Smooth muscle cell (in vitro differentiated cells): Measurements from ENCODE around the gene CPNE7. TPM values are rescaled to one million over a fixed set of nuclear protein-coding genes. Genes with fewer than 3 reads are reported as not detected.

ENCODE experiments used
- DNase-seq: peaks from one replicate; lab custom pipeline; 2025; ENCODE audit not compliant: unreplicated experiment; lab: John Stamatoyannopoulos, UW
- H2AFZ ChIP-seq: fragments of 200-600 bp; sonication (generic); 2 replicates; pipeline ENCODE4 v1.6.0; 2016; ENCODE audit warnings: antibody characterized with exemption, low read depth, mild to moderate bottlenecking
- H3F3A ChIP-seq: fragments of 200-600 bp; sonication (generic); 2 replicates; pipeline ENCODE4 v1.6.0; 2017; ENCODE audit warnings: antibody characterized with exemption, low read depth
- H3K27ac ChIP-seq: fragments of 200-600 bp; sonication (generic); 2 replicates; pipeline ENCODE4 v1.5.1; 2016; ENCODE audit warnings: low read depth, mild to moderate bottlenecking
- H3K27me3 ChIP-seq: fragments of 200-600 bp; sonication (generic); 2 replicates; pipeline ENCODE4 v1.6.1; 2016; ENCODE audit warnings: low read depth, mild to moderate bottlenecking
- H3K36me3 ChIP-seq: fragments of 200-600 bp; sonication (generic); 2 replicates; pipeline ENCODE4 v1.5.1; 2016; ENCODE audit warnings: low read depth
- H3K4me1 ChIP-seq: fragments of 200-600 bp; sonication (generic); 2 replicates; pipeline ENCODE4 v1.5.1; 2016; ENCODE audit warnings: low read depth
- H3K4me2 ChIP-seq: fragments of 200-600 bp; sonication (generic); 2 replicates; pipeline ENCODE4 v1.6.0; 2016; ENCODE audit warnings: mild to moderate bottlenecking
- H3K4me3 ChIP-seq: fragments of 200-600 bp; sonication (generic); 2 replicates; pipeline ENCODE4 v1.5.1; 2016; ENCODE audit warnings: mild to moderate bottlenecking
- H3K79me2 ChIP-seq: fragments of 200-600 bp; sonication (generic); 2 replicates; pipeline ENCODE4 v1.6.0; 2016; ENCODE audit warnings: low read depth, mild to moderate bottlenecking
- H3K9ac ChIP-seq: fragments of 200-600 bp; sonication (generic); 2 replicates; pipeline ENCODE4 v1.6.0; 2016; ENCODE audit warnings: low read depth
- H3K9me3 ChIP-seq: fragments of 200-600 bp; sonication (generic); replicated peaks from 2 replicates; pipeline ENCODE4 v1.5.1; 2016; ENCODE audit warnings: low read depth
- H4K20me1 ChIP-seq: fragments of 200-600 bp; sonication (generic); 2 replicates; pipeline ENCODE4 v1.6.0; 2016; ENCODE audit warnings: low read depth
- WGBS: methylation state at CpG from one replicate; pipeline ENCODE4 v1.1.7; 2016; ENCODE audit warnings: low lambda C conversion rate; 5-methylcytosine and 5-hydroxymethylcytosine counted together
- polyA plus RNA-seq: library from polyadenylated mRNA; unstranded; fragments of >200 nt; fragmentation: Nextera tagmentation; extraction: Ambion mirVana; gene quantifications from 2 replicates; pipeline ENCODE4 v1.2.1, GENCODE V29; 2016
- total RNA-seq: library from RNA; depleted of rRNA; stranded (reverse); fragments of >200 nt; gene quantifications from 2 replicates; pipeline ENCODE4 v1.2.3, GENCODE V29; 2014
- TF ChIP-seq, protein P1 (sequence below): fragments of 200-600 bp; sonication (generic); IDR thresholded peaks from 2 replicates; pipeline ENCODE4 v1.5.1; 2017; ENCODE audit warnings: borderline replicate concordance, mild to moderate bottlenecking, antibody characterized with exemption; ENCODE audit not compliant: insufficient read depth, poor library complexity, severe bottlenecking

The CPNE7 gene
- total and polyA plus RNA-seq, 2 experiments from 2014 or later: 0.14 to 0.58 TPM

DNA sequence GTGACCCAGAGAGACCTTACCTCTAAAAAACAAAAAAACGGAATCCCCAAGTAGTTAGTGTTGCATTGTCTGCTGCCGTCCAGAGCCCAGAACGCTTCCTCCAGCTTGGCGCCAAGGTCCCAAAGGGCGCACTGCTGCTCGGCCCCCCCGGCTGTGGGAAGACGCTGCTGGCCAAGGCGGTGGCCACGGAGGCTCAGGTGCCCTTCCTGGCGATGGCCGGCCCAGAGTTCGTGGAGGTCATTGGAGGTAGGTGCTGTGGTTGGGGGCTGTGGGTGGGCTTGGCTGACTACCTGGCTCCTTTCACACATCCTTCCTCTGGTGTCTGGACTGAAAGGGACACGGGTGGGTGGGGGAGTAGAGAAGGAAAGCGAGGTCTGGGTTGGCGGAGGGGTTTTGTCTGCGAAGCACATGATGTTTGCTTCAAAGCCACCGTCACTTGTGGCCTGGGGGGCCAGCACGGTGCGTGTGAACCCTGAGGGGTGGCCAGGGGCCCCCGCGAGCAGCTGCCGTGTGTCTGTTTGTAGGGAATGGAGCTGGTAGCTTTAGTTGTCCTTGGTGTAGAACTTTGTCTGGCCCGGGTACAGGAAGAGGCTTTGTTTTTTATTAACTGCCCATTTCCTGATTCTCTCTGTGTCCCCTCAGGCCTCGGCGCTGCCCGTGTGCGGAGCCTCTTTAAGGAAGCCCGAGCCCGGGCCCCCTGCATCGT is 43.6 kb upstream of the CPNE7 start:
- WGBS: 98% methylated on average over 31 of the region's 31 CpGs
- TF ChIP-seq, protein P1, sequence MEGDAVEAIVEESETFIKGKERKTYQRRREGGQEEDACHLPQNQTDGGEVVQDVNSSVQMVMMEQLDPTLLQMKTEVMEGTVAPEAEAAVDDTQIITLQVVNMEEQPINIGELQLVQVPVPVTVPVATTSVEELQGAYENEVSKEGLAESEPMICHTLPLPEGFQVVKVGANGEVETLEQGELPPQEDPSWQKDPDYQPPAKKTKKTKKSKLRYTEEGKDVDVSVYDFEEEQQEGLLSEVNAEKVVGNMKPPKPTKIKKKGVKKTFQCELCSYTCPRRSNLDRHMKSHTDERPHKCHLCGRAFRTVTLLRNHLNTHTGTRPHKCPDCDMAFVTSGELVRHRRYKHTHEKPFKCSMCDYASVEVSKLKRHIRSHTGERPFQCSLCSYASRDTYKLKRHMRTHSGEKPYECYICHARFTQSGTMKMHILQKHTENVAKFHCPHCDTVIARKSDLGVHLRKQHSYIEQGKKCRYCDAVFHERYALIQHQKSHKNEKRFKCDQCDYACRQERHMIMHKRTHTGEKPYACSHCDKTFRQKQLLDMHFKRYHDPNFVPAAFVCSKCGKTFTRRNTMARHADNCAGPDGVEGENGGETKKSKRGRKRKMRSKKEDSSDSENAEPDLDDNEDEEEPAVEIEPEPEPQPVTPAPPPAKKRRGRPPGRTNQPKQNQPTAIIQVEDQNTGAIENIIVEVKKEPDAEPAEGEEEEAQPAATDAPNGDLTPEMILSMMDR: no peak
- no peak overlapping the region for H3K4me3 ChIP-seq
- H4K20me1 ChIP-seq: peaks cover 22% of the 10 kb centered on the region
- no peak overlapping the region for H3K9ac ChIP-seq
- H3K27ac ChIP-seq: no peak overlapping the region
- H3K4me1 ChIP-seq: no peaks in the 10 kb centered on the region
- peaks cover 6% of the 10 kb centered on the region for H3K36me3 ChIP-seq
- no peak overlapping the region for H2AFZ ChIP-seq
- H3F3A ChIP-seq: no peaks in the 10 kb centered on the region
- no peaks in the 10 kb centered on the region for H3K79me2 ChIP-seq
- H3K4me2 ChIP-seq: no peak overlapping the region
- H3K9me3 ChIP-seq: no peaks in the 10 kb centered on the region
- no peaks in the 10 kb centered on the region for H3K27me3 ChIP-seq
- DNase-seq: no peak

DNA sequence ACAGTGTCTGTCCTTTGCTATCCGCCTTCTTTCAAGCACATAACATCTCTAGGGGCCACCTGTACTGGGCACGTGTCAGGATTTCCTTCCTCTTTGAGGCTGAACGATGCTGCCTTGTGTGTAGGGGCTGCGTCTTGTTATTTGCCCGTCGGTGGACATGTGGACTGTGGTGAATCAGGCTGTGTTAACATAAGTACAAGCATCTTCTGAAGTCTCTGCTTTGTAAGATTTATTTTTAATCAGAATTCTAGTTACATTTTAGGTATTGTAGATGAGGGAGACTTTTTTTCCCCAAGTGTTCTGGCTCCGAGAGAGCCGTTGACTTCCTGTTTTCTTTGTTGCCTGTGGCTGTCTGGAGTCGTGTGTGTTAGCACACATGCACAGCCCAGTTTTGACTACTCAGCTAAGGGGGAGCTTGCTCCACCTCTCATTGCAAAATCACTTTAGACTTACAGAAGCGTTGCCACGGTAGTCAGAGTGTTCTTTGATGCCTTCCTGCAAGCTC is 41.3 kb upstream of the CPNE7 start:
- Histone ChIP-seq H3K79me2 (no peaks in the 10 kb centered on the region), H3F3A (no peaks in the 10 kb centered on the region), H3K4me1 (no peaks in the 10 kb centered on the region), H2AFZ (no peak overlapping the region), H3K27ac (no peak overlapping the region), H3K27me3 (no peaks in the 10 kb centered on the region), H3K9ac (no peak overlapping the region), H3K36me3 (peaks cover 4% of the 10 kb centered on the region), H3K9me3 (no peaks in the 10 kb centered on the region), H3K4me2 (no peak overlapping the region), H4K20me1 (peaks cover 44% of the 10 kb centered on the region), H3K4me3 (no peak overlapping the region)
- no peak for DNase-seq
- 94% methylated on average over 11 of the region's 11 CpGs for WGBS
- TF ChIP-seq, protein P1: no peak

DNA sequence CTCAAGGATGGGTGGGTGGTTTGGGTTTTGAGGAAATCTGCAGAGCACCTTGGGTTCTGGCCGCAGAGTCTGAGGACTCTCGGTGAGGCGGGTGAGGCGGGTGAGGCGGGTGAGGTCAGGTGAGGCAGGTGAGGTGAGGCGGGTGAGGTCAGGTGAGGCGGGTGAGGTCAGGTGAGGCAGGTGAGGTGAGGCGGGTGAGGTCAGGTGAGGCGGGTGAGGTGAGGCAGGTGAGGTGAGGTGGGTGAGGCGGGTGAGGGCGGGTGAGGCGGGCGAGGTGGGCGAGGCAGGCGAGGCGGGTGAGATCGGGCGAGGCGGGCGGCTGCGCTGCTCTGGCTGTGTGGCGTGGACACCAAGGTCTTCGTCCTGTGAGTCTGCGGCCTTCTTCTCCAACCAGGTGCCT is 39.2 kb upstream of the CPNE7 start:
- Histone ChIP-seq H3K27ac (no peak overlapping the region), H3K9me3 (no peaks in the 10 kb centered on the region), H3K9ac (no peak overlapping the region), H3K36me3 (no peaks in the 10 kb centered on the region), H3K4me3 (no peak overlapping the region), H3K27me3 (no peaks in the 10 kb centered on the region), H3F3A (no peaks in the 10 kb centered on the region), H2AFZ (no peak overlapping the region), H3K4me1 (no peaks in the 10 kb centered on the region), H4K20me1 (peaks cover 52% of the 10 kb centered on the region), H3K4me2 (no peak overlapping the region), H3K79me2 (no peaks in the 10 kb centered on the region)
- TF ChIP-seq, protein P1: no peak
- 92% methylated on average over 12 of the region's 24 CpGs for WGBS
- no peak for DNase-seq
